Umbilical cord (tissue), 2 donors: ENCODE data around the gene ANGPTL3. TPM values are rescaled to one million over a fixed set of nuclear protein-coding genes. Genes with fewer than 3 reads are reported as not detected.

ENCODE experiments used
- DNase-seq: peaks from one replicate; pipeline ENCODE4 v3.0.0-alpha.2; 2015; ENCODE audit warnings: low spot score
- total RNA-seq: library from RNA; depleted of rRNA; stranded (reverse); fragments of >200 nt; gene quantifications from one replicate; pipeline ENCODE4 v1.2.3, GENCODE V29; 2014; ENCODE audit warnings: low replicate concordance; ENCODE audit not compliant: insufficient read depth

ANGPTL3 gene
- total RNA-seq, 1 donor from 2014 or later: 16.1 TPM

GRCh38 chr1:62628506-62628905 is 31.2 kb downstream of the ANGPTL3 start:
- DNase-seq: no peak

- DNase-seq: no peak
These were observed 40.2 kb downstream of the ANGPTL3 start for GRCh38 chr1:62637392-62638105.

- DNase-seq: no peak
These were observed 46.0 kb downstream of the ANGPTL3 start for GRCh38 chr1:62643283-62643682.

- DNase-seq: no peak
These were observed 55.1 kb downstream of the ANGPTL3 start for GRCh38 chr1:62652387-62652786.

- DNase-seq: no peak
These were observed 57.4 kb downstream of the ANGPTL3 start for GRCh38 chr1:62654744-62655143.

Other genes starting within 250 kb of the ANGPTL3 start
- 38.3 TPM for gene USP1, start 160.5 kb upstream of the ANGPTL3 start, total RNA-seq
- gene DOCK7, start 90.9 kb downstream of the ANGPTL3 start, total RNA-seq: 293 TPM
- gene ATG4C, start 186.6 kb downstream of the ANGPTL3 start, total RNA-seq: 11.1 TPM